Activated CD4-positive, alpha-beta T cell treated with anti-CD3 and anti-CD28 coated beads, Interleukin-2, Interleukin-6, amounts not matched to agents 100 ng/mL and 50 ng/mL, durations not matched to agents 16 hours and 8 hours (primary cell): ENCODE measurements around the gene NUFIP1.
"Not testable (repeated sequence)": the region's sequence is repeated elsewhere in the genome, so short reads cannot be mapped to it uniquely, and the experiment has no call there.

Experiments
- DNase-seq: peaks from one replicate; pipeline ENCODE4 v3.0.0-alpha.2; 2020

The NUFIP1 gene

GRCh38 chr13:44989071-44989889 is at the start of gene NUFIP1, which contains the start of gene GPALPP1:
Gene NUFIP1, minus strand, starts transcription at chr13:44989471. Its CDS starts 35 bp downstream, at chr13:44989436.
Gene GPALPP1, plus strand, starts transcription at chr13:44989538. Its CDS starts 117 bp downstream, at chr13:44989655.
- DNase-seq = peak; percentile 97

- no peak for DNase-seq
These were observed 46.9 kb upstream of the NUFIP1 start for GRCh38 chr13:45036206-45036605.

GRCh38 chr13:45034342-45034741 is 45.1 kb upstream of the NUFIP1 start:
- DNase-seq = no peak

GRCh38 chr13:45024847-45025246 is 35.6 kb upstream of the NUFIP1 start:
- DNase-seq = no peak

- DNase-seq = no peak
These were observed 32.0 kb upstream of the NUFIP1 start for GRCh38 chr13:45021250-45021649.

GRCh38 chr13:45019981-45020380 is 30.7 kb upstream of the NUFIP1 start:
- DNase-seq = not testable (repeated sequence)

GRCh38 chr13:45016792-45017425 is 27.6 kb upstream of the NUFIP1 start:
- DNase-seq = peak; percentile 34

- peak; percentile 16 for DNase-seq
These were observed 26.0 kb upstream of the NUFIP1 start for GRCh38 chr13:45015300-45015699.

- no peak for DNase-seq
These were observed 21.9 kb upstream of the NUFIP1 start for GRCh38 chr13:45011198-45011597.

GRCh38 chr13:45007823-45008222 is 18.6 kb upstream of the NUFIP1 start:
- DNase-seq = no peak

GRCh38 chr13:45007225-45007624 is 18.0 kb upstream of the NUFIP1 start:
- DNase-seq = no peak

- DNase-seq = no peak
These were observed 14.8 kb upstream of the NUFIP1 start for GRCh38 chr13:45004096-45004495.

- no peak for DNase-seq
These were observed 14.1 kb upstream of the NUFIP1 start for GRCh38 chr13:45003417-45003816.

GRCh38 chr13:44989941-44990340 is 670 bp upstream of the NUFIP1 start:
- peak; percentile 3 for DNase-seq

- no peak for DNase-seq
These were observed 10.9 kb downstream of the NUFIP1 start for GRCh38 chr13:44978328-44978727.

GRCh38 chr13:44976949-44977583 is 12.2 kb downstream of the NUFIP1 start:
- DNase-seq = no peak

GRCh38 chr13:44976196-44976595 is 13.1 kb downstream of the NUFIP1 start:
- DNase-seq = no peak

- no peak for DNase-seq
These were observed 15.0 kb downstream of the NUFIP1 start for GRCh38 chr13:44974056-44974793.

GRCh38 chr13:44972956-44973581 is 16.2 kb downstream of the NUFIP1 start:
- DNase-seq = peak; percentile 27

- no peak for DNase-seq
These were observed 17.3 kb downstream of the NUFIP1 start for GRCh38 chr13:44971656-44972595.
